HCT116 (cell line): Measurements from ENCODE around the gene SH3TC1.

Source experiments
- ATF3 ChIP-seq: IDR thresholded peaks from 2 replicates; pipeline ENCODE4 v1.6.1; 2012
- CEBPB ChIP-seq: IDR thresholded peaks from 2 replicates; pipeline ENCODE4 v1.6.1; 2012; ENCODE audit warnings: low read depth
- CTCF ChIP-seq, 3 experiments: fragments of 200-600 bp in 1 of 3; sonication (generic) in 1 of 3; IDR thresholded peaks in 2 of 3; conservative IDR thresholded peaks in 1 of 3; 2 replicates each; pipeline ENCODE4 v1.5.1; 2012 to 2017; ENCODE audit warnings: low read depth in 2 of 3, low read length in 2 of 3, antibody characterized with exemption in 1 of 3, borderline replicate concordance in 1 of 3, control low read depth in 1 of 3, mild to moderate bottlenecking in 1 of 3, mixed read lengths in 1 of 3, mixed run types in 1 of 3, moderate library complexity in 1 of 3; ENCODE audit not compliant: insufficient read depth in 1 of 3
- ELF1 ChIP-seq: IDR thresholded peaks from 2 replicates; pipeline ENCODE4 v1.6.1; 2012; ENCODE audit warnings: low read depth, borderline replicate concordance
- MAX ChIP-seq: IDR thresholded peaks from 2 replicates; pipeline ENCODE4 v1.6.1; 2012
- POLR2A ChIP-seq: IDR thresholded peaks from 2 replicates; pipeline ENCODE4 v1.7.0; 2011; ENCODE audit warnings: borderline replicate concordance; ENCODE audit not compliant: insufficient read depth, insufficient read length; ENCODE audit errors: extremely low read depth
- POLR2AphosphoS5 ChIP-seq: IDR thresholded peaks from 2 replicates; pipeline ENCODE4 v1.6.1; 2011; ENCODE audit warnings: mild to moderate bottlenecking, low read depth, low read length, moderate library complexity
- RAD21 ChIP-seq: IDR thresholded peaks from 2 replicates; pipeline ENCODE4 v1.6.1; 2012; ENCODE audit warnings: low read depth, mild to moderate bottlenecking
- SIN3A ChIP-seq: IDR thresholded peaks from 2 replicates; pipeline ENCODE4 v1.6.1; 2012; ENCODE audit warnings: low read depth
- SP1 ChIP-seq: IDR thresholded peaks from 2 replicates; pipeline ENCODE4 v1.6.1; 2012; ENCODE audit warnings: low read depth
- YY1 ChIP-seq: IDR thresholded peaks from 2 replicates; pipeline ENCODE4 v1.6.1; 2011; ENCODE audit warnings: low read length, low read depth, moderate library complexity, mild to moderate bottlenecking; ENCODE audit not compliant: insufficient replicate concordance; ENCODE audit errors: extremely low read depth
- ZNF274 ChIP-seq: fragments of 200-500 bp; sonication (Bioruptor generic); IDR thresholded peaks from 2 replicates; pipeline ENCODE4 v1.6.1; 2014; ENCODE audit warnings: mild to moderate bottlenecking, low read depth, low read length, inconsistent platforms

GRCh38 chr4:8221476-8221875, 22.4 kb downstream of the SH3TC1 start:
- TF ChIP-seq CTCF (IDR thresholded peaks at IDR 0.05 in 2 of 3, conservative IDR thresholded peaks at IDR 0.05 in 1 of 3; ENCODE audit: borderline replicate concordance in 1 of 3, insufficient read depth in 1 of 3, low read depth in 2 of 3, low read length in 2 of 3) (no peak), MAX (no peak), ZNF274 (no peak), ELF1 (no peak), CEBPB (no peak), RAD21 (no peak), POLR2A (no peak), ATF3 (no peak), YY1 (no peak), POLR2AphosphoS5 (no peak), SIN3A (no peak), SP1 (no peak)
